HepG2 (cell line): Measurements from ENCODE around the gene MRPL42. TPM values are rescaled to one million over a fixed set of nuclear protein-coding genes. Genes with fewer than 3 reads are reported as not detected.

ENCODE experiments used
- GABPB1 ChIP-seq: IDR thresholded peaks from 2 replicates; pipeline ENCODE4 v1.6.1; 2016; ENCODE audit warnings: mild to moderate bottlenecking, missing genetic modification reagents, moderate library complexity, missing compliant biosample characterization
- GZF1 ChIP-seq: sonication (generic); formaldehyde crosslinking; IDR thresholded peaks from 2 replicates; pipeline ENCODE4 v1.5.1; 2020; ENCODE audit warnings: mild to moderate bottlenecking, missing genetic modification reagents
- IKZF1 ChIP-seq: fragments of 450-650 bp; IDR thresholded peaks from 2 replicates; pipeline ENCODE4 v1.7.1; 2016
- MATR3 ChIP-seq: sonication (generic); formaldehyde crosslinking; IDR thresholded peaks from 2 replicates; pipeline ENCODE4 v1.4.0; 2020; ENCODE audit warnings: missing genetic modification reagents
- MIER2 ChIP-seq: IDR thresholded peaks from 2 replicates; pipeline ENCODE4 v1.6.1; 2016; ENCODE audit warnings: missing biosample characterization, missing genetic modification reagents
- SALL1 ChIP-seq: sonication (generic); formaldehyde crosslinking; IDR thresholded peaks from 2 replicates; pipeline ENCODE4 v1.8.0; 2022; ENCODE audit warnings: mild to moderate bottlenecking, missing genetic modification reagents
- SRY ChIP-seq: sonication (generic); formaldehyde crosslinking; IDR thresholded peaks from 2 replicates; pipeline ENCODE4 v1.8.0; 2022; ENCODE audit warnings: mild to moderate bottlenecking, missing genetic modification reagents
- ZMAT3 ChIP-seq: sonication (generic); formaldehyde crosslinking; conservative IDR thresholded peaks from 2 replicates; pipeline ENCODE4 v1.7.0; 2021; ENCODE audit warnings: missing genetic modification reagents
- ZNF607 ChIP-seq: sonication (generic); formaldehyde crosslinking; IDR thresholded peaks from 2 replicates; pipeline ENCODE4 v1.5.1; 2020; ENCODE audit warnings: missing genetic modification reagents, mild to moderate bottlenecking, borderline replicate concordance
- ZNF841 ChIP-seq: sonication (generic); formaldehyde crosslinking; IDR thresholded peaks from 2 replicates; pipeline ENCODE4 v1.8.1; 2023; ENCODE audit warnings: missing genetic modification reagents, borderline replicate concordance
- polyA plus RNA-seq, 8 experiments: library from polyadenylated mRNA; depleted of rRNA in 3 of 8; stranded (reverse) in 7 of 8; unstranded in 1 of 8; fragments of >200 nt; fragmentation: Illumina TruSeq in 4 of 8; extraction: Trizol in 4 of 8; gene quantifications; 2 replicates each; pipeline versions ENCODE4 v1.2.1 to v1.2.3, GENCODE V29; 2011 to 2016; ENCODE audit warnings: low read depth in 4 of 8, missing spikeins in 1 of 8, mixed read lengths in 1 of 8; ENCODE audit not compliant: insufficient read depth in 1 of 8
- total RNA-seq, 5 experiments: library from RNA; depleted of rRNA; stranded (reverse); fragments of >200 nt; fragmentation: Illumina TruSeq; extraction: Trizol; gene quantifications; 2 replicates each; pipeline ENCODE4 v1.2.3, GENCODE V29; 2016; ENCODE audit warnings: low read depth in 1 of 5
- TF ChIP-seq, protein P1 (sequence below): sonication (generic); formaldehyde crosslinking; IDR thresholded peaks from 2 replicates; pipeline ENCODE4 v1.4.0; 2020; ENCODE audit warnings: mild to moderate bottlenecking, missing genetic modification reagents
- TF ChIP-seq, protein P2 (sequence below): sonication (generic); formaldehyde crosslinking; conservative IDR thresholded peaks from 2 replicates; pipeline ENCODE4 v1.8.0; 2022; ENCODE audit warnings: low read depth, missing genetic modification reagents
- TF ChIP-seq, protein P3 (sequence below): sonication (generic); formaldehyde crosslinking; IDR thresholded peaks from 2 replicates; pipeline ENCODE4 v1.8.0; 2022; ENCODE audit warnings: mild to moderate bottlenecking, missing genetic modification reagents, borderline replicate concordance
- TF ChIP-seq, protein P4 (sequence below): IDR thresholded peaks from 2 replicates; pipeline ENCODE4 v1.6.1; 2016; ENCODE audit warnings: mild to moderate bottlenecking
- TF ChIP-seq, protein P5 (sequence below): IDR thresholded peaks from 2 replicates; pipeline ENCODE4 v1.6.1; 2016
- TF ChIP-seq, protein P6 (sequence below): sonication (generic); formaldehyde crosslinking; IDR thresholded peaks from 2 replicates; pipeline ENCODE4 v1.4.0; 2020; ENCODE audit warnings: missing genetic modification reagents
- TF ChIP-seq, protein P7 (sequence below): IDR thresholded peaks from 2 replicates; pipeline ENCODE4 v1.4.0; 2020; ENCODE audit warnings: mild to moderate bottlenecking, missing genetic modification reagents

The MRPL42 gene
- total and polyA plus RNA-seq, 2 of the 13 experiments (the other 11 are each of a cell fraction or from before 2014, with no cell fraction given) = 93.3 to 148 TPM

DNA sequence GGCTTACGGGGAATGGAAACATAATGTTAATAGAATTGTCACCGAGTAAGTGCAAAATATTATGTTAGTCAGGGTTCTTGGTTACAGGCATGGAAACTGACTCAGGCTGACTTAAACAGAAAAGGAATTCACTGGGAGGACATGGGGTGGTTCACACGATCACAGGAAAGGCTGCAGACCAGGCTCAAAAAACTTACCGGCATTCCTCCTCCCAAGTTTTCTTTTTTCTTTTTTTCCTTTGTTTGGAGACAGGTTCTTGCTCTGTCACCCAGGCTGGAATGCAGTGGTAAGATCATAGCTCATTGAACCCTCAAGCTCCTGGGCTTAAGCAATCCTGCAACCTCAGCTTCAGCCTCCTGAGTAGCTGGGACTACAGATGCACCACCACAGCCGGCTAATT, 13.7 kb upstream of the MRPL42 start (continued):
- TF ChIP-seq, protein P1, sequence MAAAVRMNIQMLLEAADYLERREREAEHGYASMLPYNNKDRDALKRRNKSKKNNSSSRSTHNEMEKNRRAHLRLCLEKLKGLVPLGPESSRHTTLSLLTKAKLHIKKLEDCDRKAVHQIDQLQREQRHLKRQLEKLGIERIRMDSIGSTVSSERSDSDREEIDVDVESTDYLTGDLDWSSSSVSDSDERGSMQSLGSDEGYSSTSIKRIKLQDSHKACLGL (CRISPR knock-in tag) = no peak
- TF ChIP-seq ZNF841 (CRISPR knock-in tag) (no peak), SALL1 (no peak), MIER2 (CRISPR knock-in tag) (no peak), IKZF1 (no peak), MATR3 (CRISPR knock-in tag) (no peak), GABPB1 (CRISPR knock-in tag) (no peak), GZF1 (CRISPR knock-in tag) (no peak), ZNF607 (CRISPR knock-in tag) (0 out of 2 replicates have a peak, but pooled peaks have one; percentile 14), ZMAT3 (CRISPR knock-in tag) (no peak), SRY (no peak)
- TF ChIP-seq, protein P2, sequence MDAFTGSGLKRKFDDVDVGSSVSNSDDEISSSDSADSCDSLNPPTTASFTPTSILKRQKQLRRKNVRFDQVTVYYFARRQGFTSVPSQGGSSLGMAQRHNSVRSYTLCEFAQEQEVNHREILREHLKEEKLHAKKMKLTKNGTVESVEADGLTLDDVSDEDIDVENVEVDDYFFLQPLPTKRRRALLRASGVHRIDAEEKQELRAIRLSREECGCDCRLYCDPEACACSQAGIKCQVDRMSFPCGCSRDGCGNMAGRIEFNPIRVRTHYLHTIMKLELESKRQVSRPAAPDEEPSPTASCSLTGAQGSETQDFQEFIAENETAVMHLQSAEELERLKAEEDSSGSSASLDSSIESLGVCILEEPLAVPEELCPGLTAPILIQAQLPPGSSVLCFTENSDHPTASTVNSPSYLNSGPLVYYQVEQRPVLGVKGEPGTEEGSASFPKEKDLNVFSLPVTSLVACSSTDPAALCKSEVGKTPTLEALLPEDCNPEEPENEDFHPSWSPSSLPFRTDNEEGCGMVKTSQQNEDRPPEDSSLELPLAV (CRISPR knock-in tag) = no peak
- TF ChIP-seq, protein P3, sequence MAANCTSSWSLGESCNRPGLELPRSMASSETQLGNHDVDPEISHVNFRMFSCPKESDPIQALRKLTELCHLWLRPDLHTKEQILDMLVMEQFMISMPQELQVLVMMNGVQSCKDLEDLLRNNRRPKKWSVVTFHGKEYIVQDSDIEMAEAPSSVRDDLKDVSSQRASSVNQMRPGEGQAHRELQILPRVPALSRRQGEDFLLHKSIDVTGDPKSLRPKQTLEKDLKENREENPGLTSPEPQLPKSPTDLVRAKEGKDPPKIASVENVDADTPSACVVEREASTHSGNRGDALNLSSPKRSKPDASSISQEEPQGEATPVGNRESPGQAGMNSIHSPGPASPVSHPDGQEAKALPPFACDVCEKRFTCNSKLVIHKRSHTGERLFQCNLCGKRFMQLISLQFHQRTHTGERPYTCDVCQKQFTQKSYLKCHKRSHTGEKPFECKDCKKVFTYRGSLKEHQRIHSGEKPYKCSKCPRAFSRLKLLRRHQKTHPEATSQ (CRISPR knock-in tag) = no peak
- TF ChIP-seq, protein P4, sequence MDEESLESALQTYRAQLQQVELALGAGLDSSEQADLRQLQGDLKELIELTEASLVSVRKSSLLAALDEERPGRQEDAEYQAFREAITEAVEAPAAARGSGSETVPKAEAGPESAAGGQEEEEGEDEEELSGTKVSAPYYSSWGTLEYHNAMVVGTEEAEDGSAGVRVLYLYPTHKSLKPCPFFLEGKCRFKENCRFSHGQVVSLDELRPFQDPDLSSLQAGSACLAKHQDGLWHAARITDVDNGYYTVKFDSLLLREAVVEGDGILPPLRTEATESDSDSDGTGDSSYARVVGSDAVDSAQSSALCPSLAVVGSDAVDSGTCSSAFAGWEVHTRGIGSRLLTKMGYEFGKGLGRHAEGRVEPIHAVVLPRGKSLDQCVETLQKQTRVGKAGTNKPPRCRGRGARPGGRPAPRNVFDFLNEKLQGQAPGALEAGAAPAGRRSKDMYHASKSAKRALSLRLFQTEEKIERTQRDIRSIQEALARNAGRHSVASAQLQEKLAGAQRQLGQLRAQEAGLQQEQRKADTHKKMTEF (CRISPR knock-in tag) = no peak
- TF ChIP-seq, protein P5, sequence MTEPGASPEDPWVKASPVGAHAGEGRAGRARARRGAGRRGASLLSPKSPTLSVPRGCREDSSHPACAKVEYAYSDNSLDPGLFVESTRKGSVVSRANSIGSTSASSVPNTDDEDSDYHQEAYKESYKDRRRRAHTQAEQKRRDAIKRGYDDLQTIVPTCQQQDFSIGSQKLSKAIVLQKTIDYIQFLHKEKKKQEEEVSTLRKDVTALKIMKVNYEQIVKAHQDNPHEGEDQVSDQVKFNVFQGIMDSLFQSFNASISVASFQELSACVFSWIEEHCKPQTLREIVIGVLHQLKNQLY (CRISPR knock-in tag) = no peak
- TF ChIP-seq, protein P6, sequence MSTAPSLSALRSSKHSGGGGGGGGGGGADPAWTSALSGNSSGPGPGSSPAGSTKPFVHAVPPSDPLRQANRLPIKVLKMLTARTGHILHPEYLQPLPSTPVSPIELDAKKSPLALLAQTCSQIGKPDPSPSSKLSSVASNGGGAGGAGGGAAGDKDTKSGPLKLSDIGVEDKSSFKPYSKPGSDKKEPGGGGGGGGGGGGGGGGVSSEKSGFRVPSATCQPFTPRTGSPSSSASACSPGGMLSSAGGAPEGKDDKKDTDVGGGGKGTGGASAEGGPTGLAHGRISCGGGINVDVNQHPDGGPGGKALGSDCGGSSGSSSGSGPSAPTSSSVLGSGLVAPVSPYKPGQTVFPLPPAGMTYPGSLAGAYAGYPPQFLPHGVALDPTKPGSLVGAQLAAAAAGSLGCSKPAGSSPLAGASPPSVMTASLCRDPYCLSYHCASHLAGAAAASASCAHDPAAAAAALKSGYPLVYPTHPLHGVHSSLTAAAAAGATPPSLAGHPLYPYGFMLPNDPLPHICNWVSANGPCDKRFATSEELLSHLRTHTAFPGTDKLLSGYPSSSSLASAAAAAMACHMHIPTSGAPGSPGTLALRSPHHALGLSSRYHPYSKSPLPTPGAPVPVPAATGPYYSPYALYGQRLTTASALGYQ (CRISPR knock-in tag) = no peak
- TF ChIP-seq, protein P7, sequence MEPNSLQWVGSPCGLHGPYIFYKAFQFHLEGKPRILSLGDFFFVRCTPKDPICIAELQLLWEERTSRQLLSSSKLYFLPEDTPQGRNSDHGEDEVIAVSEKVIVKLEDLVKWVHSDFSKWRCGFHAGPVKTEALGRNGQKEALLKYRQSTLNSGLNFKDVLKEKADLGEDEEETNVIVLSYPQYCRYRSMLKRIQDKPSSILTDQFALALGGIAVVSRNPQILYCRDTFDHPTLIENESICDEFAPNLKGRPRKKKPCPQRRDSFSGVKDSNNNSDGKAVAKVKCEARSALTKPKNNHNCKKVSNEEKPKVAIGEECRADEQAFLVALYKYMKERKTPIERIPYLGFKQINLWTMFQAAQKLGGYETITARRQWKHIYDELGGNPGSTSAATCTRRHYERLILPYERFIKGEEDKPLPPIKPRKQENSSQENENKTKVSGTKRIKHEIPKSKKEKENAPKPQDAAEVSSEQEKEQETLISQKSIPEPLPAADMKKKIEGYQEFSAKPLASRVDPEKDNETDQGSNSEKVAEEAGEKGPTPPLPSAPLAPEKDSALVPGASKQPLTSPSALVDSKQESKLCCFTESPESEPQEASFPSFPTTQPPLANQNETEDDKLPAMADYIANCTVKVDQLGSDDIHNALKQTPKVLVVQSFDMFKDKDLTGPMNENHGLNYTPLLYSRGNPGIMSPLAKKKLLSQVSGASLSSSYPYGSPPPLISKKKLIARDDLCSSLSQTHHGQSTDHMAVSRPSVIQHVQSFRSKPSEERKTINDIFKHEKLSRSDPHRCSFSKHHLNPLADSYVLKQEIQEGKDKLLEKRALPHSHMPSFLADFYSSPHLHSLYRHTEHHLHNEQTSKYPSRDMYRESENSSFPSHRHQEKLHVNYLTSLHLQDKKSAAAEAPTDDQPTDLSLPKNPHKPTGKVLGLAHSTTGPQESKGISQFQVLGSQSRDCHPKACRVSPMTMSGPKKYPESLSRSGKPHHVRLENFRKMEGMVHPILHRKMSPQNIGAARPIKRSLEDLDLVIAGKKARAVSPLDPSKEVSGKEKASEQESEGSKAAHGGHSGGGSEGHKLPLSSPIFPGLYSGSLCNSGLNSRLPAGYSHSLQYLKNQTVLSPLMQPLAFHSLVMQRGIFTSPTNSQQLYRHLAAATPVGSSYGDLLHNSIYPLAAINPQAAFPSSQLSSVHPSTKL (CRISPR knock-in tag) = 0 out of 2 replicates have a peak, but pooled peaks have one; percentile 20
